HG03378 (cell line): ENCODE data around the gene DGAT2L6.

Experiments used
- ATAC-seq: cut with Tn5 transposase; IDR thresholded peaks from one replicate; pipeline ENCODE4 v1.9.1; 2021; ENCODE audit warnings: mild to moderate bottlenecking, moderate library complexity; ENCODE audit not compliant: unreplicated experiment

Gene DGAT2L6

GRCh38 chrX:70176938-70177533 lies at the start of gene DGAT2L6:
Gene DGAT2L6, plus strand, starts transcription at chrX:70177483. Its CDS starts 100 bp downstream, at chrX:70177583.
- ATAC-seq = peak; percentile 81

- ATAC-seq = no peak
Observed at GRCh38 chrX:70128071-70128470, 49.2 kb upstream of the DGAT2L6 start.

- no peak for ATAC-seq
Observed at GRCh38 chrX:70129816-70130215, 47.5 kb upstream of the DGAT2L6 start.

- no peak for ATAC-seq
Observed at GRCh38 chrX:70132224-70132623, 45.1 kb upstream of the DGAT2L6 start.

- ATAC-seq = no peak
Observed at GRCh38 chrX:70132877-70133302, 44.4 kb upstream of the DGAT2L6 start.

- ATAC-seq = peak; percentile 88
Observed at GRCh38 chrX:70133303-70134115, 43.8 kb upstream of the DGAT2L6 start, which contains the start of gene IGBP1. Gene IGBP1, plus strand, starts transcription at chrX:70133447. Its CDS starts 501 bp downstream, at chrX:70133948.

GRCh38 chrX:70134116-70134477 lies 43.2 kb upstream of the DGAT2L6 start:
- peak; percentile 13 for ATAC-seq

GRCh38 chrX:70138622-70139021 lies 38.7 kb upstream of the DGAT2L6 start:
- ATAC-seq = no peak

- no peak for ATAC-seq
Observed at GRCh38 chrX:70139736-70140135, 37.5 kb upstream of the DGAT2L6 start.

GRCh38 chrX:70141373-70141772 lies 35.9 kb upstream of the DGAT2L6 start:
- ATAC-seq = no peak

GRCh38 chrX:70166601-70167590 lies 10.4 kb upstream of the DGAT2L6 start:
- ATAC-seq = no peak

GRCh38 chrX:70168238-70169188 lies 8.8 kb upstream of the DGAT2L6 start:
- ATAC-seq = no peak

GRCh38 chrX:70169281-70169680 lies 8.0 kb upstream of the DGAT2L6 start:
- ATAC-seq = no peak

GRCh38 chrX:70171624-70172023 lies 5.7 kb upstream of the DGAT2L6 start:
- ATAC-seq = no peak

- ATAC-seq = no peak
Observed at GRCh38 chrX:70172221-70172620, 5.1 kb upstream of the DGAT2L6 start.

- ATAC-seq = no peak
Observed at GRCh38 chrX:70172964-70173363, 4.3 kb upstream of the DGAT2L6 start.

- ATAC-seq = no peak
Observed at GRCh38 chrX:70174754-70175153, 2.5 kb upstream of the DGAT2L6 start.

- ATAC-seq = no peak
Observed at GRCh38 chrX:70175338-70175737, 1.9 kb upstream of the DGAT2L6 start.

GRCh38 chrX:70183091-70183490 lies 5.8 kb downstream of the DGAT2L6 start:
- ATAC-seq = no peak

- ATAC-seq = no peak
Observed at GRCh38 chrX:70190225-70190624, 12.9 kb downstream of the DGAT2L6 start.
